ENCODE measurements around the gene F8A3.
"Not testable (repeated sequence)": the region's sequence is repeated elsewhere in the genome, so short reads cannot be mapped to it uniquely, and the experiment has no call there.

The F8A3 gene

GRCh38 chrX:155458471-155458870 lies at the start of gene F8A3:
TSS of gene F8A3 (minus strand) at chrX:155458620. CDS start at chrX:155458600, 20 bp downstream.
- not testable (repeated sequence) for H3K9ac ChIP-seq (ENCODE audit: low read depth, low read length); H3K36me3 ChIP-seq (ENCODE audit: control insufficient read depth, insufficient read depth, low read length); H3K27ac ChIP-seq (ENCODE audit: low read depth, low read length); H3K4me3 ChIP-seq (ENCODE audit: low read depth, low read length); H3K9me3 ChIP-seq (ENCODE audit: control insufficient read depth, insufficient read depth, low read length); H3K4me1 ChIP-seq (ENCODE audit: control insufficient read depth, insufficient read depth, low read length); H3K27me3 ChIP-seq (ENCODE audit: control insufficient read depth, insufficient read depth, low read length)

- Histone ChIP-seq H3K9me3 (ENCODE audit: control insufficient read depth, insufficient read depth, low read length) (peaks cover 23% of the 10 kb centered on the region), H3K27ac (ENCODE audit: low read depth, low read length) (no peak overlapping the region), H3K4me3 (ENCODE audit: low read depth, low read length) (no peak overlapping the region), H3K36me3 (ENCODE audit: control insufficient read depth, insufficient read depth, low read length) (no peaks in the 10 kb centered on the region), H3K4me1 (ENCODE audit: control insufficient read depth, insufficient read depth, low read length) (no peaks in the 10 kb centered on the region), H3K9ac (ENCODE audit: low read depth, low read length) (no peak overlapping the region), H3K27me3 (ENCODE audit: control insufficient read depth, insufficient read depth, low read length) (no peaks in the 10 kb centered on the region)
Measured at GRCh38 chrX:155505296-155505695, 46.9 kb upstream of the F8A3 start.

- not testable (repeated sequence) for H3K4me3 ChIP-seq (ENCODE audit: low read depth, low read length); H3K27me3 ChIP-seq (ENCODE audit: control insufficient read depth, insufficient read depth, low read length); H3K36me3 ChIP-seq (ENCODE audit: control insufficient read depth, insufficient read depth, low read length); H3K9ac ChIP-seq (ENCODE audit: low read depth, low read length); H3K9me3 ChIP-seq (ENCODE audit: control insufficient read depth, insufficient read depth, low read length); H3K27ac ChIP-seq (ENCODE audit: low read depth, low read length); H3K4me1 ChIP-seq (ENCODE audit: control insufficient read depth, insufficient read depth, low read length)
Measured at GRCh38 chrX:155495134-155495533, 36.7 kb upstream of the F8A3 start.

- not testable (repeated sequence) for H3K36me3 ChIP-seq (ENCODE audit: control insufficient read depth, insufficient read depth, low read length); H3K9ac ChIP-seq (ENCODE audit: low read depth, low read length); H3K27me3 ChIP-seq (ENCODE audit: control insufficient read depth, insufficient read depth, low read length); H3K4me3 ChIP-seq (ENCODE audit: low read depth, low read length); H3K9me3 ChIP-seq (ENCODE audit: control insufficient read depth, insufficient read depth, low read length); H3K27ac ChIP-seq (ENCODE audit: low read depth, low read length); H3K4me1 ChIP-seq (ENCODE audit: control insufficient read depth, insufficient read depth, low read length)
Measured at GRCh38 chrX:155491421-155491820, 33.0 kb upstream of the F8A3 start.

- H3K4me1 ChIP-seq (ENCODE audit: control insufficient read depth, insufficient read depth, low read length), result not testable (repeated sequence)
Measured at GRCh38 chrX:155477136-155477535, 18.7 kb upstream of the F8A3 start.

GRCh38 chrX:155466269-155466938 lies 8.0 kb upstream of the F8A3 start:
- H3K9me3 ChIP-seq (ENCODE audit: control insufficient read depth, insufficient read depth, low read length); H3K36me3 ChIP-seq (ENCODE audit: control insufficient read depth, insufficient read depth, low read length); H3K27ac ChIP-seq (ENCODE audit: low read depth, low read length); H3K9ac ChIP-seq (ENCODE audit: low read depth, low read length); H3K27me3 ChIP-seq (ENCODE audit: control insufficient read depth, insufficient read depth, low read length); H3K4me3 ChIP-seq (ENCODE audit: low read depth, low read length); H3K4me1 ChIP-seq (ENCODE audit: control insufficient read depth, insufficient read depth, low read length): not testable (repeated sequence)

More at GRCh38 chrX:155477136-155477535, 18.7 kb upstream of the F8A3 start:
- not testable (repeated sequence) for H3K9ac ChIP-seq (ENCODE audit: low read depth, low read length); H3K4me3 ChIP-seq (ENCODE audit: low read depth, low read length); H3K27ac ChIP-seq (ENCODE audit: low read depth, low read length); H3K27me3 ChIP-seq (ENCODE audit: control insufficient read depth, insufficient read depth, low read length); H3K9me3 ChIP-seq (ENCODE audit: control insufficient read depth, insufficient read depth, low read length); H3K36me3 ChIP-seq (ENCODE audit: control insufficient read depth, insufficient read depth, low read length)

- H3K27me3 ChIP-seq (ENCODE audit: control insufficient read depth, insufficient read depth, low read length); H3K27ac ChIP-seq (ENCODE audit: low read depth, low read length); H3K9me3 ChIP-seq (ENCODE audit: control insufficient read depth, insufficient read depth, low read length); H3K9ac ChIP-seq (ENCODE audit: low read depth, low read length); H3K4me3 ChIP-seq (ENCODE audit: low read depth, low read length); H3K4me1 ChIP-seq (ENCODE audit: control insufficient read depth, insufficient read depth, low read length); H3K36me3 ChIP-seq (ENCODE audit: control insufficient read depth, insufficient read depth, low read length): not testable (repeated sequence)
Measured at GRCh38 chrX:155460501-155460900, 2.1 kb upstream of the F8A3 start.

GRCh38 chrX:155457761-155458447 lies 516 bp downstream of the F8A3 start:
- not testable (repeated sequence) for H3K4me1 ChIP-seq (ENCODE audit: control insufficient read depth, insufficient read depth, low read length); H3K27ac ChIP-seq (ENCODE audit: low read depth, low read length); H3K36me3 ChIP-seq (ENCODE audit: control insufficient read depth, insufficient read depth, low read length); H3K9me3 ChIP-seq (ENCODE audit: control insufficient read depth, insufficient read depth, low read length); H3K4me3 ChIP-seq (ENCODE audit: low read depth, low read length); H3K9ac ChIP-seq (ENCODE audit: low read depth, low read length); H3K27me3 ChIP-seq (ENCODE audit: control insufficient read depth, insufficient read depth, low read length)

- Histone ChIP-seq H3K9ac (ENCODE audit: low read depth, low read length) (no peak overlapping the region), H3K4me3 (ENCODE audit: low read depth, low read length) (no peak overlapping the region), H3K36me3 (ENCODE audit: control insufficient read depth, insufficient read depth, low read length) (no peaks in the 10 kb centered on the region), H3K4me1 (ENCODE audit: control insufficient read depth, insufficient read depth, low read length) (no peaks in the 10 kb centered on the region), H3K27ac (ENCODE audit: low read depth, low read length) (no peak overlapping the region), H3K27me3 (ENCODE audit: control insufficient read depth, insufficient read depth, low read length) (no peaks in the 10 kb centered on the region), H3K9me3 (ENCODE audit: control insufficient read depth, insufficient read depth, low read length) (peaks cover 94% of the 10 kb centered on the region)
Measured at GRCh38 chrX:155441097-155441496, 17.3 kb downstream of the F8A3 start.

- Histone ChIP-seq H3K36me3 (ENCODE audit: control insufficient read depth, insufficient read depth, low read length) (no peaks in the 10 kb centered on the region), H3K9ac (ENCODE audit: low read depth, low read length) (no peak overlapping the region), H3K4me1 (ENCODE audit: control insufficient read depth, insufficient read depth, low read length) (no peaks in the 10 kb centered on the region), H3K4me3 (ENCODE audit: low read depth, low read length) (no peak overlapping the region; the same call in 1 of the 2 replicates), H3K27ac (ENCODE audit: low read depth, low read length) (no peak overlapping the region), H3K9me3 (ENCODE audit: control insufficient read depth, insufficient read depth, low read length) (peaks cover 67% of the 10 kb centered on the region), H3K27me3 (ENCODE audit: control insufficient read depth, insufficient read depth, low read length) (no peaks in the 10 kb centered on the region)
Measured at GRCh38 chrX:155435744-155436112, 22.7 kb downstream of the F8A3 start.

GRCh38 chrX:155434906-155435743 lies 23.3 kb downstream of the F8A3 start:
- Histone ChIP-seq H3K9ac (ENCODE audit: low read depth, low read length) (no peak overlapping the region), H3K9me3 (ENCODE audit: control insufficient read depth, insufficient read depth, low read length) (peaks cover 61% of the 10 kb centered on the region), H3K27me3 (ENCODE audit: control insufficient read depth, insufficient read depth, low read length) (no peaks in the 10 kb centered on the region), H3K36me3 (ENCODE audit: control insufficient read depth, insufficient read depth, low read length) (no peaks in the 10 kb centered on the region), H3K4me3 (ENCODE audit: low read depth, low read length) (no peak overlapping the region; the same call in 1 of the 2 replicates), H3K4me1 (ENCODE audit: control insufficient read depth, insufficient read depth, low read length) (no peaks in the 10 kb centered on the region), H3K27ac (ENCODE audit: low read depth, low read length) (no peak overlapping the region)
